Spleen (tissue), 7 donors: ENCODE measurements around the gene NTSR2.

Experiments
- POLR2A ChIP-seq, 3 donors: fragments of 450-650 bp; IDR thresholded peaks; one replicate each; pipeline ENCODE4 v1.5.1; 2017; ENCODE audit warnings: antibody characterized with exemption in 3 of 3, mild to moderate bottlenecking in 1 of 3
- POLR2AphosphoS5 ChIP-seq, 3 donors: sonication (generic); formaldehyde crosslinking; IDR thresholded peaks; one replicate each; pipeline ENCODE4 v1.5.1; 2017; ENCODE audit warnings: antibody characterized with exemption in 3 of 3
- TF ChIP-seq, protein P1 (sequence below), 11 experiments: fragments of 200-600 bp in 7 of 11; fragments of 450-650 bp in 4 of 11; sonication (generic) in 4 of 11; IDR thresholded peaks in 8 of 11; conservative IDR thresholded peaks in 3 of 11; 1 replicate in 7 of 11; 2 replicates in 4 of 11; pipeline versions ENCODE4 v1.4.0 to v1.8.0; 2016 to 2021; ENCODE audit warnings: antibody characterized with exemption in 11 of 11, inconsistent platforms in 4 of 11, mild to moderate bottlenecking in 1 of 11
- donor health status: DM: no; HTN: no; CAD: no; lungs with moderate emphysema.
- donor health status: DM: no; HTN: no; CAD: no.
- donor health status: DM: no; HTN: no; CAD: no.

DNA sequence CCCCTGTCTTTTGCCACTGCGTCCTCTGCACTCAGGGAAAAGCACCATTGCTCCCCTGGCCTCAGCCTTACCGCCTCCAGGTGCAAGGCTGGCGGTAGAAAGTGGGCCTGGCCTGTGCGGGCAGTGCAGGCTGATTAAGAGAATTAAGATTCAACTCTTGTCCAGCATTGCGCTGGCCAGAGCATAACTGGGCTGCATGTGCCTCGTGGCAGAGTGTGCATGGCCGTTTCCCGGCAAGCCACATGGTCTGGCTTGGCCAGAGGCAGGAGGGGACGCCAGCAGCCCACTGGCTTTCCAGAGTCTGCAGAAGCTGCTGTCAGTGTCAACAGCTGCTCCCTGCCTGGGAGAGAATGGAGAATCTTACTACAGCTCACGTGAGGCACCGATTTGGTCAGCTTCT lies 12.3 kb downstream of the NTSR2 start:
- TF ChIP-seq POLR2A (IDR thresholded peaks at IDR 0.05) (no peak), POLR2AphosphoS5 (IDR thresholded peaks at IDR 0.05) (no peak)
- TF ChIP-seq, protein P1, sequence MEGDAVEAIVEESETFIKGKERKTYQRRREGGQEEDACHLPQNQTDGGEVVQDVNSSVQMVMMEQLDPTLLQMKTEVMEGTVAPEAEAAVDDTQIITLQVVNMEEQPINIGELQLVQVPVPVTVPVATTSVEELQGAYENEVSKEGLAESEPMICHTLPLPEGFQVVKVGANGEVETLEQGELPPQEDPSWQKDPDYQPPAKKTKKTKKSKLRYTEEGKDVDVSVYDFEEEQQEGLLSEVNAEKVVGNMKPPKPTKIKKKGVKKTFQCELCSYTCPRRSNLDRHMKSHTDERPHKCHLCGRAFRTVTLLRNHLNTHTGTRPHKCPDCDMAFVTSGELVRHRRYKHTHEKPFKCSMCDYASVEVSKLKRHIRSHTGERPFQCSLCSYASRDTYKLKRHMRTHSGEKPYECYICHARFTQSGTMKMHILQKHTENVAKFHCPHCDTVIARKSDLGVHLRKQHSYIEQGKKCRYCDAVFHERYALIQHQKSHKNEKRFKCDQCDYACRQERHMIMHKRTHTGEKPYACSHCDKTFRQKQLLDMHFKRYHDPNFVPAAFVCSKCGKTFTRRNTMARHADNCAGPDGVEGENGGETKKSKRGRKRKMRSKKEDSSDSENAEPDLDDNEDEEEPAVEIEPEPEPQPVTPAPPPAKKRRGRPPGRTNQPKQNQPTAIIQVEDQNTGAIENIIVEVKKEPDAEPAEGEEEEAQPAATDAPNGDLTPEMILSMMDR (IDR thresholded peaks at IDR 0.05 in 8 of 11, conservative IDR thresholded peaks at IDR 0.05 in 3 of 11): no peak
